Measurements from ENCODE around the gene PGM2.

Gene PGM2

DNA sequence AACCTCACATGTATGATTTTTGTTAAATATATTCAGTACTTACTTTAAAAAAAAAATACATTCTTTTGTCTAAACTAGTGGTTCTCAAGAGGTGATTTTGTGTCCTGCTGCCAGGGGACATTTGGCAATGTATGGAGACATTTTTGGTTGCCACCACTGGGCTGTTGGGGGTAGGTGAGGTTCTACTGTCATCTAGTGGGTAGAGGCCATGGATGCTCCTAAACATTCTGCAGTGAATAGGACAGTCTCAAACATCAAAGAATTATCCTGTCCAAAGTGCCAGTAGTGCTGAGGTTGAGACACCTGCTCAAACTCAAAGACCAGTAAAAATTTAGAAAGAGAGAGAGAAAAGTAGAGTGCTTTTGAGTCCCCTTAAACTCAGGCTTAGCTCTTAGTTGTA lies 32.9 kb upstream of the PGM2 start:
- H3K36me3 ChIP-seq (ENCODE audit: control insufficient read depth in 1 of 2, insufficient read depth in 2 of 2, low read depth in 1 of 2, low read length in 2 of 2) = no peaks in the 10 kb centered on the region
- H3K14ac ChIP-seq (ENCODE audit: low read length in 2 of 2) = no peak overlapping the region
- no peak overlapping the region for H3K4ac ChIP-seq (ENCODE audit: low read depth in 1 of 2, low read length in 2 of 2)
- no peak overlapping the region for H3K18ac ChIP-seq (ENCODE audit: low read depth in 1 of 2, low read length in 2 of 2)
- no peaks in the 10 kb centered on the region for H3K79me1 ChIP-seq (replicated peaks; ENCODE audit: low read length, poor library complexity, severe bottlenecking)
- no peak overlapping the region for H2BK15ac ChIP-seq (ENCODE audit: low read depth, poor library complexity, severe bottlenecking)
- H3K9ac ChIP-seq (ENCODE audit: low read length) = no peak overlapping the region
- no peaks in the 10 kb centered on the region for H3K9me3 ChIP-seq (ENCODE audit: control insufficient read depth, low read length)
- H3K4me3 ChIP-seq (ENCODE audit: insufficient read depth in 1 of 2, low read depth in 1 of 2, low read length in 2 of 2) = no peak overlapping the region
- H2BK5ac ChIP-seq (ENCODE audit: low read depth, low read length, poor library complexity, severe bottlenecking) = no peak overlapping the region
- H3K4me2 ChIP-seq (ENCODE audit: low read length, poor library complexity, severe bottlenecking) = no peak overlapping the region
- H3K4me1 ChIP-seq (ENCODE audit: control insufficient read depth, insufficient read depth, low read depth, low read length) = no peaks in the 10 kb centered on the region
- H4K8ac ChIP-seq (ENCODE audit: low read length) = no peak overlapping the region
- no peak overlapping the region for H2BK120ac ChIP-seq (ENCODE audit: low read depth, low read length)
- H2AFZ ChIP-seq (ENCODE audit: low read depth, low read length) = no peak overlapping the region
- no peak overlapping the region for H3K27ac ChIP-seq (ENCODE audit: low read length, poor library complexity, severe bottlenecking)
- H4K91ac ChIP-seq (ENCODE audit: low read length) = no peak overlapping the region
- no peak overlapping the region for H2BK12ac ChIP-seq (ENCODE audit: low read length in 2 of 2)
- no peak overlapping the region for H2AK5ac ChIP-seq (ENCODE audit: low read length, severe bottlenecking)
- H3K27me3 ChIP-seq (ENCODE audit: control insufficient read depth in 1 of 2, insufficient read depth in 1 of 2, low read length in 2 of 2) = peaks cover 14 to 27% of the 10 kb centered on the region in 2 experiments
- H3K23ac ChIP-seq (ENCODE audit: low read length in 2 of 2) = no peak overlapping the region
- DNase-seq = peak; percentile 30

- Histone ChIP-seq H3K27me3 (ENCODE audit: control insufficient read depth in 1 of 2, insufficient read depth in 1 of 2, low read length in 2 of 2) (peaks cover 14 to 25% of the 10 kb centered on the region in 2 experiments), H3K18ac (ENCODE audit: low read depth in 1 of 2, low read length in 2 of 2) (no peak overlapping the region), H3K36me3 (ENCODE audit: control insufficient read depth in 1 of 2, insufficient read depth in 2 of 2, low read depth in 1 of 2, low read length in 2 of 2) (no peaks in the 10 kb centered on the region), H3K4me2 (ENCODE audit: low read length, poor library complexity, severe bottlenecking) (no peak overlapping the region), H4K8ac (ENCODE audit: low read length) (no peak overlapping the region), H2BK5ac (ENCODE audit: low read depth, low read length, poor library complexity, severe bottlenecking) (no peak overlapping the region), H3K79me1 (replicated peaks; ENCODE audit: low read length, poor library complexity, severe bottlenecking) (no peaks in the 10 kb centered on the region), H2BK15ac (ENCODE audit: low read depth, poor library complexity, severe bottlenecking) (no peak overlapping the region), H4K91ac (ENCODE audit: low read length) (no peak overlapping the region), H2AK5ac (ENCODE audit: low read length, severe bottlenecking) (no peak overlapping the region), H3K4me1 (ENCODE audit: control insufficient read depth, insufficient read depth, low read depth, low read length) (no peaks in the 10 kb centered on the region), H3K23ac (ENCODE audit: low read length in 2 of 2) (no peak overlapping the region), H3K4ac (ENCODE audit: low read depth in 1 of 2, low read length in 2 of 2) (no peak overlapping the region), H3K9me3 (ENCODE audit: control insufficient read depth, low read length) (no peaks in the 10 kb centered on the region), H3K14ac (ENCODE audit: low read length in 2 of 2) (no peak overlapping the region), H2BK120ac (ENCODE audit: low read depth, low read length) (no peak overlapping the region), H3K9ac (ENCODE audit: low read length) (no peak overlapping the region), H2AFZ (ENCODE audit: low read depth, low read length) (no peak overlapping the region), H3K4me3 (ENCODE audit: insufficient read depth in 1 of 2, low read depth in 1 of 2, low read length in 2 of 2) (no peak overlapping the region), H3K27ac (ENCODE audit: low read length, poor library complexity, severe bottlenecking) (no peak overlapping the region), H2BK12ac (ENCODE audit: low read length in 2 of 2) (no peak overlapping the region)
- no peak for DNase-seq
- no CpG with 5 or more reads among the region's 2 CpGs for WGBS
These were observed 32.4 kb upstream of the PGM2 start for GRCh38 chr4:37794056-37794455.

GRCh38 chr4:37795581-37796195 lies 30.8 kb upstream of the PGM2 start:
- no peak overlapping the region for H3K9ac ChIP-seq (ENCODE audit: low read length)
- DNase-seq = no peak
- no peak overlapping the region for H3K27ac ChIP-seq (ENCODE audit: low read length, poor library complexity, severe bottlenecking)
- no peaks in the 10 kb centered on the region for H3K9me3 ChIP-seq (ENCODE audit: control insufficient read depth, low read length)
- H3K4me2 ChIP-seq (ENCODE audit: low read length, poor library complexity, severe bottlenecking) = no peak overlapping the region
- no peak overlapping the region for H3K4me3 ChIP-seq (ENCODE audit: insufficient read depth in 1 of 2, low read depth in 1 of 2, low read length in 2 of 2)
- peaks cover 6 to 10% of the 10 kb centered on the region in 2 experiments for H3K27me3 ChIP-seq (ENCODE audit: control insufficient read depth in 1 of 2, insufficient read depth in 1 of 2, low read length in 2 of 2)
- no peak overlapping the region for H3K18ac ChIP-seq (ENCODE audit: low read depth in 1 of 2, low read length in 2 of 2)
- no peak overlapping the region for H3K4ac ChIP-seq (ENCODE audit: low read depth in 1 of 2, low read length in 2 of 2)
- H4K8ac ChIP-seq (ENCODE audit: low read length) = no peak overlapping the region
- no peak overlapping the region for H3K23ac ChIP-seq (ENCODE audit: low read length in 2 of 2)
- H2BK15ac ChIP-seq (ENCODE audit: low read depth, poor library complexity, severe bottlenecking) = no peak overlapping the region
- no peaks in the 10 kb centered on the region for H3K79me1 ChIP-seq (replicated peaks; ENCODE audit: low read length, poor library complexity, severe bottlenecking)
- no peaks in the 10 kb centered on the region for H3K4me1 ChIP-seq (ENCODE audit: control insufficient read depth, insufficient read depth, low read depth, low read length)
- H2BK5ac ChIP-seq (ENCODE audit: low read depth, low read length, poor library complexity, severe bottlenecking) = no peak overlapping the region
- H2BK120ac ChIP-seq (ENCODE audit: low read depth, low read length) = no peak overlapping the region
- WGBS = 98% methylated on average over 2 of the region's 3 CpGs
- no peak overlapping the region for H2AK5ac ChIP-seq (ENCODE audit: low read length, severe bottlenecking)
- no peak overlapping the region for H2AFZ ChIP-seq (ENCODE audit: low read depth, low read length)
- H2BK12ac ChIP-seq (ENCODE audit: low read length in 2 of 2) = no peak overlapping the region
- no peaks in the 10 kb centered on the region for H3K36me3 ChIP-seq (ENCODE audit: control insufficient read depth in 1 of 2, insufficient read depth in 2 of 2, low read depth in 1 of 2, low read length in 2 of 2)
- no peak overlapping the region for H3K14ac ChIP-seq (ENCODE audit: low read length in 2 of 2)
- no peak overlapping the region for H4K91ac ChIP-seq (ENCODE audit: low read length)

GRCh38 chr4:37797374-37797773 lies 29.1 kb upstream of the PGM2 start:
- H3K9me3 ChIP-seq (ENCODE audit: control insufficient read depth, low read length) = no peaks in the 10 kb centered on the region
- H3K27ac ChIP-seq (ENCODE audit: low read length, poor library complexity, severe bottlenecking) = no peak overlapping the region
- no peak overlapping the region for H2AK5ac ChIP-seq (ENCODE audit: low read length, severe bottlenecking)
- no peaks in the 10 kb centered on the region for H3K36me3 ChIP-seq (ENCODE audit: control insufficient read depth in 1 of 2, insufficient read depth in 2 of 2, low read depth in 1 of 2, low read length in 2 of 2)
- H2BK5ac ChIP-seq (ENCODE audit: low read depth, low read length, poor library complexity, severe bottlenecking) = no peak overlapping the region
- no peak overlapping the region for H2AFZ ChIP-seq (ENCODE audit: low read depth, low read length)
- no peaks in the 10 kb centered on the region for H3K4me1 ChIP-seq (ENCODE audit: control insufficient read depth, insufficient read depth, low read depth, low read length)
- H3K4me2 ChIP-seq (ENCODE audit: low read length, poor library complexity, severe bottlenecking) = no peak overlapping the region
- no peak for DNase-seq
- no peak overlapping the region for H2BK120ac ChIP-seq (ENCODE audit: low read depth, low read length)
- H2BK12ac ChIP-seq (ENCODE audit: low read length in 2 of 2) = no peak overlapping the region
- 78% methylated on average over 2 of the region's 2 CpGs for WGBS
- no peak overlapping the region for H3K4me3 ChIP-seq (ENCODE audit: insufficient read depth in 1 of 2, low read depth in 1 of 2, low read length in 2 of 2)
- no peak overlapping the region for H4K91ac ChIP-seq (ENCODE audit: low read length)
- peaks cover 0 to 5% of the 10 kb centered on the region in 2 experiments for H3K27me3 ChIP-seq (ENCODE audit: control insufficient read depth in 1 of 2, insufficient read depth in 1 of 2, low read length in 2 of 2)
- no peak overlapping the region for H3K4ac ChIP-seq (ENCODE audit: low read depth in 1 of 2, low read length in 2 of 2)
- no peak overlapping the region for H4K8ac ChIP-seq (ENCODE audit: low read length)
- no peak overlapping the region for H3K18ac ChIP-seq (ENCODE audit: low read depth in 1 of 2, low read length in 2 of 2)
- no peak overlapping the region for H3K9ac ChIP-seq (ENCODE audit: low read length)
- no peaks in the 10 kb centered on the region for H3K79me1 ChIP-seq (replicated peaks; ENCODE audit: low read length, poor library complexity, severe bottlenecking)
- H3K14ac ChIP-seq (ENCODE audit: low read length in 2 of 2) = no peak overlapping the region
- H3K23ac ChIP-seq (ENCODE audit: low read length in 2 of 2) = no peak overlapping the region
- no peak overlapping the region for H2BK15ac ChIP-seq (ENCODE audit: low read depth, poor library complexity, severe bottlenecking)

Measured in mesenchymal stem cell (in vitro differentiated cells and primary cell).